Head of caudate nucleus (tissue), 42 donors: Measurements from ENCODE around the gene BCL2.

ENCODE experiments used
- DNase-seq, 42 donors: peaks; one replicate each; pipeline versions ENCODE4 v3.0.0 to v3.0.0-alpha.2; 2020 to 2021; ENCODE audit warnings: mixed read lengths in 7 of 42
- intact Hi-C: fragments of 100-400 bp; cut with DNase I; formaldehyde crosslinking; loops from one replicate; pipeline ENCODE4 v1.15.0; 2022

Gene BCL2

GRCh38 chr18:63297687-63298399, 21.7 kb downstream of the BCL2 start:
- peak in 26 of 42 donors; percentile 21 to 78 (median 48) for DNase-seq
- intact Hi-C loops, result no loop called here

- intact Hi-C loops, result no loop called here
- DNase-seq, result peak in 9 of 42 donors; percentile 29 to 69 (median 57)
These were observed 25.6 kb downstream of the BCL2 start for GRCh38 chr18:63293935-63294334.

GRCh38 chr18:63292831-63293683, 26.5 kb downstream of the BCL2 start:
- DNase-seq, result no peak
- intact Hi-C loops, result no loop called here

- no peak for DNase-seq
- intact Hi-C loops, result no loop called here
These were observed 28.3 kb downstream of the BCL2 start for GRCh38 chr18:63291278-63291677.

GRCh38 chr18:63290821-63291200, 28.8 kb downstream of the BCL2 start:
- intact Hi-C loops, result no loop called here
- peak in 6 of 42 donors; percentile 32 to 56 (median 45) for DNase-seq

GRCh38 chr18:63290166-63290820, 29.3 kb downstream of the BCL2 start:
- intact Hi-C loops, result no loop called here
- DNase-seq, result no peak

- DNase-seq, result no peak
- intact Hi-C loops, result no loop called here
These were observed 31.3 kb downstream of the BCL2 start for GRCh38 chr18:63288311-63288710.

- intact Hi-C loops, result no loop called here
- no peak for DNase-seq
These were observed 31.8 kb downstream of the BCL2 start for GRCh38 chr18:63287691-63288220.

- intact Hi-C loops, result no loop called here
- DNase-seq, result no peak
These were observed 32.6 kb downstream of the BCL2 start for GRCh38 chr18:63286926-63287325.

GRCh38 chr18:63284827-63285733, 34.5 kb downstream of the BCL2 start:
- intact Hi-C loops, result no loop called here
- peak in 1 of 42 donors; percentile 38 for DNase-seq

GRCh38 chr18:63284173-63284799, 35.3 kb downstream of the BCL2 start:
- intact Hi-C loops, result no loop called here
- no peak for DNase-seq

- intact Hi-C loops, result no loop called here
- no peak for DNase-seq
These were observed 36.1 kb downstream of the BCL2 start for GRCh38 chr18:63283305-63284094.

GRCh38 chr18:63282793-63283192, 36.8 kb downstream of the BCL2 start:
- intact Hi-C loops, result no loop called here
- no peak for DNase-seq

GRCh38 chr18:63273222-63273927, 46.2 kb downstream of the BCL2 start:
- DNase-seq, result no peak
- intact Hi-C loops, result no loop called here

- no peak for DNase-seq
- intact Hi-C loops, result no loop called here
These were observed 46.9 kb downstream of the BCL2 start for GRCh38 chr18:63272638-63273037.

- DNase-seq, result no peak
- intact Hi-C loops, result no loop called here
These were observed 47.7 kb downstream of the BCL2 start for GRCh38 chr18:63271881-63272299.

GRCh38 chr18:63271148-63271547, 48.4 kb downstream of the BCL2 start:
- intact Hi-C loops, result no loop called here
- no peak for DNase-seq
